CD4-positive, alpha-beta T cell treated with Interleukin-2 at 100 ng/mL for 4 hours (primary cell): ENCODE results near the gene BRD1.

Source experiments
- DNase-seq: peaks from one replicate; pipeline ENCODE4 v3.0.0-alpha.2; 2020; ENCODE audit warnings: low spot score

Gene BRD1

DNA sequence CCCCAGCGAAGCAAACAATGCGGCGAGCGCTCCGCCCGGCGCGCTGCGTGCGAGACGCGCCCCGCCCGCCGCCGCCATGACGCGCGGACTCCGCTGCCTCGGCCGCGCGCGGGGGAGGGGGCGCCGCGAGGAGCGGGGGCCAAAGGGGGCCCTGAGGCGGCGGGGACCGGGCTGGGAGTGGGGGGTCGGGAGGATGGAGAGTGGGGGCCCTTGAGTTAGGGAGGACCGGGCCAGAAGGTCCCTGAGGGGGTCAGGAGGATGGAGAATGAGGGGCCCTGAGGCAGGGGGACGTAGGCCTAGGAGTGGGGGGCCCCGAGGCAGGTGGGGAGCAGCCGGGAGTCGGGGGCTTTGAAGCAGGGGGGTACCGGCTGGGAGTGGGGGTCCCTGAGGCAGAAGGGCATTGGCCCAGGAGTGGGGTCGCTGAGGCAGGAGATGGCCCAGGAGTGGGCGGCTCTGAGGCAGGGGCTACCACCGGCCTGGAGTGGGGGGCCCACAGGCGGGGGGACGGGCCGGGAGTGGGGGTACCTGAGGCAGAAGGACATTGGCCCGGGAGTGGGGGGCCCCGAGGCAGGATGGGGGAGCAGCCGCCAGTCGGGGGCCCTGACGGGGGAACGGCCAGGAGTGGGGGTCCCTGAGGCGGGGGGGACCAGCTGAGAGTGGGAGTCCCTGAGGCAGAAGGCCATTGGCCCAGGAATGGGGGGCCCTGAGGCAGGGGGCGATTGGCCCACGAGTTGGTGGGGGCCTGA is at the start of gene BRD1:
BRD1 (minus strand) TSS at position 21 of the 746 bp plus-strand sequence. CDS start 3,556 bp downstream, outside the sequence.
- DNase-seq: peak; percentile 55

GRCh38 chr22:49873228-49873940 is 45.7 kb upstream of the BRD1 start:
- no peak for DNase-seq

DNA sequence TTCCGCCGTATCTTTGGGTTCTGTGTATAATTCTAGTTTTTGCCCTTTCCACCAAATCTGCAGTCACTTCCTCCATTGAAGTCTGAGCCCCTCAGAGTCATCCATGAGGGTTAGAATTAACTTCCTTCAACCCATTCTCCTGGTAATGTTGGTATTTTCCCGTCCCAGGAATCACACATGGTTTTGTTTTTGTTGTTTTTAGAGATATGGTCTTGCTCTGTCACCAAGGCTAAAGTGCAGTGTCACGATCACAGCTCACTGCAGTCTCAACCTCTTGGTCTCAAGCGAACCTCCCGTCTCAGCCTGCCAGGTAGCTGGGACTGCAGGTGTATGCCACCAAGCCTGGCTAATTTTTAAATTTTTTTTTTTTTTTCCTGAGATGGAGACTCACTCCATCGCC is 44.7 kb upstream of the BRD1 start:
- DNase-seq: no peak

- DNase-seq: no peak
These were observed 43.8 kb upstream of the BRD1 start for GRCh38 chr22:49871482-49871881.

- DNase-seq: peak; percentile 59
These were observed 42.4 kb upstream of the BRD1 start for GRCh38 chr22:49869845-49870712.

GRCh38 chr22:49869086-49869830 is 41.6 kb upstream of the BRD1 start:
- DNase-seq: no peak

DNA sequence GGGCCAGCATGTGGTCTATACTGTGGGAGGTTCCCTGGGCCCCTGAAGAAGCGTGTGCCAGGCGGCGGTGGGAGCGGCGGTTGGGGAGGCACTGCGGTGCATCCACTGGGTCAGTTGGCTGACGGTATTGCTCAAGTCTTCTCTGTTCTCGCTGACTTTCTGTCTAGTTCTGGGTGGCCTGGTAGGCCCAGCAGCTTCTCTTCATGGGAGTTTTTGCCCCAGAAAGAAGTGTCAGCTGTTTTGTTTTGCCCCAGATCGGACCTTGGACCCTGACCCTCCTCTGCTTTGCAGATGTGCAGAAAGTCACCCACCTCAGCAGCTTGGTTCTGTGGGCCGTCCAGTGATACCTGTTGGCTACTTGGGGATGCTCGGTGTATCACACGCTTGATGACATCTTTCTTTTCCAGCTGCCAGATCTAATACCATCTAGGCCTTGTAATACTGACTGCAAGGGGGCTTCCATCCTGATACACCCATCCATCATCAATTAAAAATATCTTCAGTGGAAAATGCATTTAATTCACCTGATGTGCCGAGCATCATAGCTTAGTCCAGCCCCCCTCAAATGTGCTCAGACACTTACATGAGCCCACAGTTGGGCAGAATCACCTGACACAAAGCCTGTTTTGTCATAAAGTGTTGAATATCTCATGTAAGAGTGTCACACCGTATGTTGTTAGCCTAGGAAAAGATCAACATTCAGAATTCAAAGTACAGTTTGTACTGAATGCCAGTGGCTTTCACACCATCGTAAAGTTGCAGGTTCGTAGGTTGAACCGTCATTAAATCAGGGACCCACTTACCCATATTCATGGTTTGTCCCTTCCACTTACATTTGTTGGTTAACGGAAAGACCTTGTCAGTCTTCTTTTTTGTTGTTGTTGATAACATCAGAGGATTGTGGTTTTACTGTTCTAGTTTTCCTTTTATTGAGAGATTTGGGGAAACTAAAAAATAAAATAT is 39.9 kb upstream of the BRD1 start:
- peak; percentile 42 for DNase-seq

- DNase-seq: no peak
These were observed 39.0 kb upstream of the BRD1 start for GRCh38 chr22:49866646-49867045.

DNA sequence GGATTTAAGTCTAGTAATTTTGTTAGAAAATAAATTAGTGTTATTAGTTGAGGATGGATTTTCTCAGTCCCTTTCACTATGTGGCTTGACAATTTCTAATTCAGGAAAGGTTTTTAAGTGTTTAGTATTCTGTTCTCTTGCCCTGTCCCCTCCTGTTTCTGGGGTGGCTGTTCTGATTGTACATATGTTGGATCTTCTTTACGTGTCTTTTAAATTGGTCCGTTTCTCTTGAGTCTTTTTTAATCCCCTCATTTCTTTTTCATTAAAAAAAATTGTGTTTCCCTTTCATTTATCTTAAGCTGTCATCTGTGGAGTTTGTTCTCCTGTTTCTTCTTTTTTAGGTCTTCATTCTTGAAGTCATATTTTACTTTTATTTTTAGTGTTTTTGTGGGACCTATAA is 38.5 kb upstream of the BRD1 start:
- no peak for DNase-seq

DNA sequence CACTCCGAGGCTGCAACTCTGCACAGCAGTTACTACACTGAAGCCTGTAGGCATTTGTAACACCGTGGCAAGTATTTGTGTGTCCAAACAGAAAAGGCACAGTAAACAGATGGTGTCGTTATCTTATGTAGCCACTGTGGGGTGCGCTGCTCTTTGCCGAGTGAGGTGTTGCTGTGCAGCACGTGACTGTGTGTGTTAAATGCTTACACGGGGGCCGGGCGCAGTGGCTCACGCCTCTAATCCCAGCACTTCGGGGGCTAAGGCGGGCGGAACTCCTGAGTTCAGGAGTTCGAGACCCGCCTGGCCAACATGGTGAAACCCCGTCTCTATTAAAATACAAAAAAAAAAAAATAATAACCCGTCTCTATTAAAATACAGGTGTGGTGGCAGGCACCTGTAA is 37.5 kb upstream of the BRD1 start:
- DNase-seq: no peak

GRCh38 chr22:49863931-49864330 is 36.3 kb upstream of the BRD1 start:
- DNase-seq: no peak

- no peak for DNase-seq
These were observed 34.8 kb upstream of the BRD1 start for GRCh38 chr22:49862496-49862776.

GRCh38 chr22:49861642-49862495 is 34.2 kb upstream of the BRD1 start:
- DNase-seq: no peak

- no peak for DNase-seq
These were observed 31.2 kb upstream of the BRD1 start for GRCh38 chr22:49858827-49859226.

GRCh38 chr22:49856766-49857618 is 29.3 kb upstream of the BRD1 start:
- DNase-seq: no peak

DNA sequence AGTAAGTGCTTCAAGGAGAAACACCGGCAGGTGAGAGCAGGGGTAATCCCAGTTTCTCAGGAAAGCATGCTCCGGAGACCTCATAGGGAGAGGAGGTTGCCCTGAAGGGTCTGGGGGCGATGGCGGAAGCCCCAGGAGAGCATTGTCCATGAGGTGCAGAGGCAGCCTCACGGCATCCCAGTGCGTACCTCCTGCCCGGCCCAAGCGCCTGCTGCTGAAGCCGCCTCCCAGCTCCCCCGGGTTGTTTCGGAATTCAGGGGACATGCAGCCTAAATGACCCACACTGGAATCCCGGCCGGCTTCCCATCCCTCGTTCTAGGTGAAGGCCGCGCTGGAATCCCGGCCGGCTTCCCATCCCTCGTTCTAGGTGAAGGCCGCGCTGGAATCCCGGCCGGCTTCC is 28.7 kb upstream of the BRD1 start:
- no peak for DNase-seq

- DNase-seq: peak; percentile 31
These were observed 27.7 kb upstream of the BRD1 start for GRCh38 chr22:49855251-49855911.
